Left lung (tissue), 10 donors: ENCODE data around the gene FBXO24. TPM values are rescaled to one million over a fixed set of nuclear protein-coding genes. Genes with fewer than 3 reads are reported as not detected.

Source experiments
- ATAC-seq: fragments of 200-7000 bp; cut with Tn5 transposase; one replicate; pipeline ENCODE4 v1.9.1; 2020; ENCODE audit warnings: moderate library complexity
- DNase-seq, 4 donors: peaks; one replicate each; pipeline ENCODE4 v3.0.0-alpha.2; 2013 to 2020
- H3K27ac ChIP-seq, 2 donors: fragments of 200-600 bp; sonication (generic) in 1 of 2; one replicate each; pipeline versions ENCODE4 v1.5.0 to v1.8.0; 2020 to 2021
- H3K27me3 ChIP-seq, 2 donors: fragments of 200-600 bp; sonication (generic) in 1 of 2; one replicate each; pipeline versions ENCODE4 v1.5.0 to v1.8.0; 2020 to 2021
- H3K36me3 ChIP-seq, 2 donors: fragments of 200-600 bp; sonication (generic) in 1 of 2; one replicate each; pipeline versions ENCODE4 v1.5.0 to v1.8.0; 2020 to 2021
- H3K4me1 ChIP-seq, 2 donors: fragments of 200-600 bp; one replicate each; pipeline ENCODE4 v1.8.0; 2021
- H3K4me3 ChIP-seq, 2 donors: fragments of 200-600 bp; sonication (generic) in 1 of 2; one replicate each; pipeline versions ENCODE4 v1.5.0 to v1.8.0; 2020 to 2021; ENCODE audit warnings: mild to moderate bottlenecking in 1 of 2
- H3K9me3 ChIP-seq, 2 donors: fragments of 200-600 bp; sonication (generic) in 1 of 2; one replicate each; pipeline versions ENCODE4 v1.5.0 to v1.8.0; 2020 to 2021
- intact Hi-C, 2 donors: fragments of 100-400 bp; cut with DNase I; formaldehyde crosslinking; loops; one replicate each; pipeline versions ENCODE4 v1.11.2 to v1.14.2; 2022
- polyA plus RNA-seq, 6 donors: library from polyadenylated mRNA; unstranded; fragments of 120-200 nt; gene quantifications; one replicate each; pipeline ENCODE4 v1.2.1, GENCODE V29; 2013; ENCODE audit not compliant: insufficient read length in 6 of 6
- total RNA-seq, 2 donors: library from RNA; stranded (reverse); fragmentation: NEBNext Ultra II Directional; extraction: Animal tissue kit (Norgen Biotek cat#: 25700); gene quantifications; one replicate each; pipeline ENCODE4 v1.2.1, GENCODE V29; 2021
- TF ChIP-seq, protein P1 (sequence below), 2 donors: fragments of 200-600 bp; sonication (generic) in 1 of 2; IDR thresholded peaks; one replicate each; pipeline versions ENCODE4 v1.5.0 to v1.8.0; 2021; ENCODE audit warnings: antibody characterized with exemption in 2 of 2
- donor health status: DM: no; HTN: yes; CAD: no.
- donor health status: DM: no; HTN: no; CAD: no.

Gene FBXO24
- total and polyA plus RNA-seq, 8 donors = 0.37 to 5.5 (median 4.7) TPM

DNA sequence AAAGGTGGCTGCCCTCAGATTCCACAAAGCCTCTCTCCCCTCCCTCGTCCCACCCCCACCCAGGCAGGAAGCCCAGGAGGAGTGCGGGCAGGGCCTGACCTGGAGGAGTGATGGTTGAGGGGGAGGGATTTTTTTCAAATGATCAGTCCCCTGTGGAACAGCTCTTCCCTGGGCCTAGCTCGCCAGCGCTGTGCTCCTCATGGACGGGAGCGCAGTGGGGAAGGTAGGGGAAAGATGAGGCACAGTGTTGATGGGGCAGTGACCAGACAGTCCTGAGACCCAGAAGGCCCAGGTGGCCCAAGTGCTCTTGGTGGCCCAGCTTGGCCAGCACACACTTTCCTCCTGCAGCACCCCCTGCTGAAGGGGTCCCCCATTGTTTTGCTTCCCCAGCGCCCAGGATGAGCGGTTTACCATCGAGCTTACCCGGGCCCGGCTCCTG lies 21.0 kb upstream of the FBXO24 start:
- intact Hi-C loops = loop anchor here in 1 of 2 donors (5.0 kb wide), 1 partner anchor 127 kb away; the partner anchor contains the start of gene GIGYF1
- ATAC-seq = no peak

DNA sequence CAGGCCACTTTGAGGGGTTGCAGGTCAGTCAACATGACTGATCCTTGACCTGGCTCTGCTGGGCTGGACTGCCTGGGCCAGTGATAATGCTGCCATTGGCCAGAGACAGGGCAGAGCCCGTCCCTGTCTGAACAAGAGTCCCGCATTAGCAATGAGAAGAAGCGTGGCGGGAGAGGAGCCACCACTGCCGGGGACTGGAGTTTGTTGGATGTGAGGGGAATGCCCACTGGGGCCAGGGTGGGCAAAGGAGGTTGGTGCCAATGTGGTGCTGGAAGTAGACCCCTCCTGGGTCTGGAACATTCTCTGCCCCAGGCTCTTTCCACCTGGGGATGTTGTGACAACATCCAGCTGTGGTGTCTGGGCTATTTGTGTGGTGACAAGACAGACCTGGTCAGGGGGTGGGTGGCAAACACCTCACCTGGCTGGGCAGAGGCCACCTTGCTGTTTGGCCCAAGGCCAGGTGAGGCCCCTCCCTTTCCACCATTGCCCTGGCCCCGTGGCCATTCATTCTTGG lies 20.1 kb upstream of the FBXO24 start:
- intact Hi-C loops = loop anchor here in 1 of 2 donors (2.0 to 5.0 kb wide), 2 partner anchors 35 to 126 kb away; partner anchors contain the start of gene GIGYF1

More for the DNA sequence above, 21.0 kb upstream of the FBXO24 start:
- Histone ChIP-seq H3K27me3 (peaks cover 0 to 9% of the 10 kb centered on the region in 2 donors), H3K4me1 (peaks cover 3 to 15% of the 10 kb centered on the region in 2 donors), H3K4me3 (no peak overlapping the region), H3K9me3 (no peaks in the 10 kb centered on the region), H3K27ac (no peak overlapping the region), H3K36me3 (peaks cover 0 to 29% of the 10 kb centered on the region in 2 donors)
- TF ChIP-seq, protein P1, sequence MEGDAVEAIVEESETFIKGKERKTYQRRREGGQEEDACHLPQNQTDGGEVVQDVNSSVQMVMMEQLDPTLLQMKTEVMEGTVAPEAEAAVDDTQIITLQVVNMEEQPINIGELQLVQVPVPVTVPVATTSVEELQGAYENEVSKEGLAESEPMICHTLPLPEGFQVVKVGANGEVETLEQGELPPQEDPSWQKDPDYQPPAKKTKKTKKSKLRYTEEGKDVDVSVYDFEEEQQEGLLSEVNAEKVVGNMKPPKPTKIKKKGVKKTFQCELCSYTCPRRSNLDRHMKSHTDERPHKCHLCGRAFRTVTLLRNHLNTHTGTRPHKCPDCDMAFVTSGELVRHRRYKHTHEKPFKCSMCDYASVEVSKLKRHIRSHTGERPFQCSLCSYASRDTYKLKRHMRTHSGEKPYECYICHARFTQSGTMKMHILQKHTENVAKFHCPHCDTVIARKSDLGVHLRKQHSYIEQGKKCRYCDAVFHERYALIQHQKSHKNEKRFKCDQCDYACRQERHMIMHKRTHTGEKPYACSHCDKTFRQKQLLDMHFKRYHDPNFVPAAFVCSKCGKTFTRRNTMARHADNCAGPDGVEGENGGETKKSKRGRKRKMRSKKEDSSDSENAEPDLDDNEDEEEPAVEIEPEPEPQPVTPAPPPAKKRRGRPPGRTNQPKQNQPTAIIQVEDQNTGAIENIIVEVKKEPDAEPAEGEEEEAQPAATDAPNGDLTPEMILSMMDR (IDR thresholded peaks at IDR 0.05) = no peak
- peak in 1 of 4 donors; percentile 49 for DNase-seq

DNA sequence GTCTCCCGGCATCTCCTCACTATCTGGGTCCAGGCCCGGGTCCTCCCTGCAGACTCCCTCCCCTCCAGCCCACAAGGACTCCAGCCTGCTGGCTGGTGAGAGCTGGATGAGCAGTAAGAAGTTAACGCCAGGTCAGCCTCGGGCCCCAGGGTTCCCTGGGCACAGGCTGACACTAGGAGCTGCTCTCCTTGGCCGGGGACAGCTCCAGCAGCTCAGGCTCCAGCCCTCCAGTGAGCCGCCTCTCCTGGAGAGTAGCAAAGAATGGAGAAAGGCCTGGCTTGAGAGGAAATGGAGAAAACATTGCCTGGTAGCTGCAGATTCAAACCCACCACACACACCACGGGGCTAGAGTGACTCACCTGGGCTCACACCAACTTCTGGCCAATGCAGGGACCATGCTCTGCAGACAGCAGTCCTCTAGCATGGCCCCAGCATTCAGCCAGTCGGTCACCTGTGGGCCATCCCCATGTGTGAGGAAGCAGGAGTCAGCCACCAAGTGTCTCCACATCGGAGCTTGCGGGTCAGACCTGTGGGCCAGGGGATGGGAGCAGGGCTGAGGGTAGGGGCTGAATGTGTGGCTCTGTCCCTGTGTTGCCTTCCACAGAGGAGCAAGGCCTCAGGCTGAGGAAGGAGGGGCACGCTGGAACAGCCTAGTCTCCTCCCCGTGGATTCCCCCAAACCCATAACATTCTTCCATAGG lies 18.9 kb upstream of the FBXO24 start:
- Histone ChIP-seq H3K27ac (no peak overlapping the region), H3K9me3 (no peaks in the 10 kb centered on the region), H3K36me3 (peaks cover 0 to 25% of the 10 kb centered on the region in 2 donors), H3K4me3 (no peak overlapping the region), H3K27me3 (peaks cover 0 to 15% of the 10 kb centered on the region in 2 donors), H3K4me1 (peaks cover 12 to 36% of the 10 kb centered on the region in 2 donors)
- DNase-seq = peak in 1 of 4 donors; percentile 45
- TF ChIP-seq, protein P1 (IDR thresholded peaks at IDR 0.05) = no peak
- intact Hi-C loops = loop anchor here in 1 of 2 donors (2.0 to 5.0 kb wide), 2 partner anchors 34 to 125 kb away; partner anchors contain the start of gene GIGYF1
- ATAC-seq = no peak

More for the DNA sequence above, 20.1 kb upstream of the FBXO24 start:
- ATAC-seq (no peak), DNase-seq (peak in 1 of 4 donors; percentile 62)
- no peak overlapping the region for H3K4me3 ChIP-seq
- peaks cover 0 to 29% of the 10 kb centered on the region in 2 donors for H3K36me3 ChIP-seq
- no peaks in the 10 kb centered on the region for H3K9me3 ChIP-seq
- peaks cover 12 to 24% of the 10 kb centered on the region in 2 donors for H3K4me1 ChIP-seq
- TF ChIP-seq, protein P1 (IDR thresholded peaks at IDR 0.05) = no peak
- H3K27me3 ChIP-seq = peaks cover 0 to 15% of the 10 kb centered on the region in 2 donors
- H3K27ac ChIP-seq = no peak overlapping the region

DNA sequence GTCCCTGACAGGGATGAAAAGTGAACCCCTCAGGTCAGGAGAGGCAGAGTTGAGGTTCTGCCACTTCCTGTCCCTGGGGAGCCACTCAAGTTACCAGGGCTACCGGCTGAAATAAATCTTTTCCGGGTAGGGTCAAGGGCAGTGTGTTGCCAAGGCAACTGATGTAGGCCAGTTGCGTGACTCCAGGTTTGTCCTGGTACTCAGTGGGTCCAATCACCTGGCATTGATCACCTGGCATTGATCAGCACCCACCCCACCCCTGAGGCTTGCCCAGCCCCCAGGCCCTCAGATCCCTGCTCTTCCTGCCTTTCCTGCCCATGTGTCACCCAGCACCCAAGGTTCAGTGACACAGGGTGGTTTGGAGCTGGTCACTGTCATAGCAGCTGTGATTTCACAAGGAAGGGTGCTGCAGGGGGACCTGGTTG lies 18.4 kb upstream of the FBXO24 start:
- H3K36me3 ChIP-seq = peaks cover 0 to 25% of the 10 kb centered on the region in 2 donors
- peak overlapping the region in 1 of 2 donors; percentile 18 for H3K27ac ChIP-seq
- DNase-seq (no peak), ATAC-seq (no peak)
- intact Hi-C loops = loop anchor here in 1 of 2 donors (2.0 to 5.0 kb wide), 2 partner anchors 33 to 125 kb away; partner anchors contain the start of gene GIGYF1
- peaks cover 0 to 15% of the 10 kb centered on the region in 2 donors for H3K27me3 ChIP-seq
- TF ChIP-seq, protein P1 (IDR thresholded peaks at IDR 0.05) = no peak
- H3K4me1 ChIP-seq = peaks cover 12 to 37% of the 10 kb centered on the region in 2 donors
- H3K9me3 ChIP-seq = no peaks in the 10 kb centered on the region
- H3K4me3 ChIP-seq = no peak overlapping the region
